Stimulated activated CD4-positive, alpha-beta T cell treated with anti-CD3 and anti-CD28 coated beads, Interleukin-4, amount 100 ng/mL, for 1 hour (primary cell): Measurements from ENCODE around the gene RAB1A.
"Not testable (repeated sequence)": the region's sequence is repeated elsewhere in the genome, so short reads cannot be mapped to it uniquely, and the experiment has no call there.

Experiments
- DNase-seq: peaks from one replicate; pipeline ENCODE4 v3.0.0-alpha.2; 2020

RAB1A gene

GRCh38 chr2:65129826-65130663, at the start of gene RAB1A:
Gene RAB1A (minus strand): TSS chr2:65130106. CDS start chr2:65129915, 191 bp downstream.
- DNase-seq, result peak; percentile 99

- no peak for DNase-seq
Observed at GRCh38 chr2:65177751-65178442, 48.0 kb upstream of the RAB1A start.

GRCh38 chr2:65175894-65176530, 46.1 kb upstream of the RAB1A start:
- no peak for DNase-seq

- not testable (repeated sequence) for DNase-seq
Observed at GRCh38 chr2:65174031-65174430, 44.1 kb upstream of the RAB1A start.

- DNase-seq, result no peak
Observed at GRCh38 chr2:65172994-65173790, 43.3 kb upstream of the RAB1A start.

GRCh38 chr2:65170611-65171477, 40.9 kb upstream of the RAB1A start:
- DNase-seq, result not testable (repeated sequence)

- no peak for DNase-seq
Observed at GRCh38 chr2:65169760-65170136, 39.8 kb upstream of the RAB1A start.

GRCh38 chr2:65165558-65165957, 35.7 kb upstream of the RAB1A start:
- no peak for DNase-seq

- DNase-seq, result no peak
Observed at GRCh38 chr2:65164426-65164891, 34.6 kb upstream of the RAB1A start.

- no peak for DNase-seq
Observed at GRCh38 chr2:65161551-65162100, 31.7 kb upstream of the RAB1A start.

GRCh38 chr2:65159906-65160305, 30.0 kb upstream of the RAB1A start:
- no peak for DNase-seq

- DNase-seq, result no peak
Observed at GRCh38 chr2:65159261-65159660, 29.4 kb upstream of the RAB1A start.

GRCh38 chr2:65158557-65158956, 28.7 kb upstream of the RAB1A start:
- no peak for DNase-seq

GRCh38 chr2:65157856-65158255, 27.9 kb upstream of the RAB1A start:
- not testable (repeated sequence) for DNase-seq

GRCh38 chr2:65156041-65156440, 26.1 kb upstream of the RAB1A start:
- DNase-seq, result no peak

- no peak for DNase-seq
Observed at GRCh38 chr2:65153515-65153914, 23.6 kb upstream of the RAB1A start.

- DNase-seq, result no peak
Observed at GRCh38 chr2:65146078-65146477, 16.2 kb upstream of the RAB1A start.

GRCh38 chr2:65144571-65144970, 14.7 kb upstream of the RAB1A start:
- DNase-seq, result no peak

GRCh38 chr2:65142515-65142914, 12.6 kb upstream of the RAB1A start:
- no peak for DNase-seq

- no peak for DNase-seq
Observed at GRCh38 chr2:65137197-65137775, 7.4 kb upstream of the RAB1A start.

GRCh38 chr2:65136253-65136652, 6.3 kb upstream of the RAB1A start:
- DNase-seq, result no peak
